ENCODE data around the gene MAGEB16. TPM values are rescaled to one million over a fixed set of nuclear protein-coding genes. Genes with fewer than 3 reads are reported as not detected.

MAGEB16 gene
- total RNA-seq, 2 experiments from 2014 or later, result not detected

Other genes with a start within 250 kb of the MAGEB16 start
- not detected for gene CFAP47, start 121.4 kb downstream of the MAGEB16 start, total RNA-seq

Measured in activated CD4-positive, alpha-beta memory T cell treated with anti-CD3 and anti-CD28 coated beads for 36 hours (primary cell).